ENCODE data around the gene CFAP73.
"Not testable (repeated sequence)": the region's sequence is repeated elsewhere in the genome, so short reads cannot be mapped to it uniquely, and the experiment has no call there.

CFAP73 gene

GRCh38 chr12:113112043-113112899 lies 37.3 kb upstream of the CFAP73 start:
- TF ChIP-seq, protein P1, sequence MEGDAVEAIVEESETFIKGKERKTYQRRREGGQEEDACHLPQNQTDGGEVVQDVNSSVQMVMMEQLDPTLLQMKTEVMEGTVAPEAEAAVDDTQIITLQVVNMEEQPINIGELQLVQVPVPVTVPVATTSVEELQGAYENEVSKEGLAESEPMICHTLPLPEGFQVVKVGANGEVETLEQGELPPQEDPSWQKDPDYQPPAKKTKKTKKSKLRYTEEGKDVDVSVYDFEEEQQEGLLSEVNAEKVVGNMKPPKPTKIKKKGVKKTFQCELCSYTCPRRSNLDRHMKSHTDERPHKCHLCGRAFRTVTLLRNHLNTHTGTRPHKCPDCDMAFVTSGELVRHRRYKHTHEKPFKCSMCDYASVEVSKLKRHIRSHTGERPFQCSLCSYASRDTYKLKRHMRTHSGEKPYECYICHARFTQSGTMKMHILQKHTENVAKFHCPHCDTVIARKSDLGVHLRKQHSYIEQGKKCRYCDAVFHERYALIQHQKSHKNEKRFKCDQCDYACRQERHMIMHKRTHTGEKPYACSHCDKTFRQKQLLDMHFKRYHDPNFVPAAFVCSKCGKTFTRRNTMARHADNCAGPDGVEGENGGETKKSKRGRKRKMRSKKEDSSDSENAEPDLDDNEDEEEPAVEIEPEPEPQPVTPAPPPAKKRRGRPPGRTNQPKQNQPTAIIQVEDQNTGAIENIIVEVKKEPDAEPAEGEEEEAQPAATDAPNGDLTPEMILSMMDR (IDR thresholded peaks at IDR 0.05; ENCODE audit: low read depth, low read length) = no peak
- no peak overlapping the region for H3K4me3 ChIP-seq (ENCODE audit: low read depth, low read length)

GRCh38 chr12:113113397-113113796 lies 36.1 kb upstream of the CFAP73 start:
- H3K4me3 ChIP-seq (ENCODE audit: low read depth, low read length) = no peak overlapping the region
- TF ChIP-seq, protein P1 (IDR thresholded peaks at IDR 0.05; ENCODE audit: low read depth, low read length) = no peak

- H3K4me3 ChIP-seq (ENCODE audit: low read depth, low read length) = no peak overlapping the region
- TF ChIP-seq, protein P1 (IDR thresholded peaks at IDR 0.05; ENCODE audit: low read depth, low read length) = no peak
Observed at GRCh38 chr12:113114447-113115178, 34.9 kb upstream of the CFAP73 start.

DNA sequence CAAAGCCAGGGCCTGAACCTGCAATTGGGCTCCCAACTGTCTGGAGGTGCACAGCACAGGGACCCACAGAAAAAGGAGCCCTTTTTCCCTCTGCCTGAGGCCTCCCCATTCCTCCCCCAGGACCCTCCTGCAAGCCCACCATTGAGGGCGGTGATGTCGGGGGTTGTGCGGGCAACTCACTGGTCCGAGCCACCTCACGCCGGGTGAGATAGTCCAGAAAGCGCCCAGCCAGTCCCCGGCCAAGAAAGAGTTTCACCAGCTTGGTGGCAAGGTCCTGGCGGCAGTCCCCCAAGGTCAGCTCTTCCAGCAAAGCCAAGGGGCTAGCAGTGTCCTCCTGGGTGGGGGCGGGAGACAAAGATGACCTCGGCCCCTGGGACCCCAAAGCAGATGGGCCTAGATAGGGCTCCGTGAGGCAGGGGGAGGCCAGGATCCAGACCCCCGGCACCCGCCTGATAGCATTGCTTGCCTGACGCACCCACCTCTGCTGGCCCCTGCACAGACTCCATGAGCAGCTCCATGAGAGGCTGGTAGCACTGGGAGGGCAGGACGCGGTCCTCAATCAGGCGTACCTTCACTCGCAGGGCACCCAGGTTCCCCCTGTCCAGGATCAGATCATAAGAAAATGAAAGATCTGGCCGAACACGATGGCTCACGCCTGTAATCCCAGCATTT lies 33.9 kb upstream of the CFAP73 start:
- TF ChIP-seq, protein P1 (IDR thresholded peaks at IDR 0.05; ENCODE audit: low read depth, low read length) = no peak
- H3K4me3 ChIP-seq (ENCODE audit: low read depth, low read length) = no peak overlapping the region

DNA sequence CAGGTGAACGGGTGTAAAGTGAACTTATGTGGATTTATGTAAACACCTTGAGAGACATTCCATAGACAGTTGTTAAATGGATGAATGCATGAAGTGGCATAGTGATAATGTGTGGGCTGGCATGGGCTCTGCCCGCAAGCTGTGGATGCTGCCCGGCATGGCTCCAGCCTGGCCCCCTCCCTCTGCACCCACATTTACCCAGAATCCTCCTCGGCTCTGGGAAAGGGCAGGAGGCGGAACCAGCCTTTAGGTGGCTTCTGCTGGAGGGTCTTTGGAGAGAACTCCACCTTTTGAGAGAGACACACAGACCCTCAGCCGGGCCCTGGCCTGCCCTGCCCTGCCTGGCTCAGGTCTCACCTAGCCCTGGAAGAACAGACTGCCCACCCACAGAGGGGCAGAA lies 32.6 kb upstream of the CFAP73 start:
- H3K4me3 ChIP-seq (ENCODE audit: low read depth, low read length) = no peak overlapping the region
- TF ChIP-seq, protein P1 (IDR thresholded peaks at IDR 0.05; ENCODE audit: low read depth, low read length) = no peak

DNA sequence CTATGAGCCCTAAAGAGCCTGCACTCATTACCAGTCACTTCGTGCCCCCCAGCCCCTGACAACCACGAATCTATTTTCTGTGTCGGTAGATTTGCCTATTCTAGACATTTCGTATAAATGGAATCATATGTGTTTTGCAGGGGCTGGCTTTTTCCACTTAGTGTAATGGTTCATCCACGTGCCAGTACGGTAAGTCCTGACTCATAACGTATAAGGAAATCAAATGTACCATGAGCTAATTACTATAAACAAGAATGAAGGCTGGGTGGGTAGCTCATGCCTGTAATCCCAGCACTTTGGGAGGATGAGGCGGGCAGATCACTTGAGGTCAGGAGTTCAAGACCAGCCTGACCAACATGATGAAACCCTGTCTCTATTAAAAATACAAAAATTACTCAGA lies 31.8 kb upstream of the CFAP73 start:
- H3K4me3 ChIP-seq (ENCODE audit: low read depth, low read length) = not testable (repeated sequence)

- TF ChIP-seq, protein P1 (IDR thresholded peaks at IDR 0.05; ENCODE audit: low read depth, low read length) = no peak
- H3K4me3 ChIP-seq (ENCODE audit: low read depth, low read length) = no peak overlapping the region
Observed at GRCh38 chr12:113118142-113118541, 31.4 kb upstream of the CFAP73 start.
